ENCODE results near the gene SWAP70. TPM values are rescaled to one million over a fixed set of nuclear protein-coding genes. Genes with fewer than 3 reads are reported as not detected.

Gene SWAP70
- total RNA-seq, 4 donors from 2014 or later: 11.5 to 65.6 (median 41.5) TPM

DNA sequence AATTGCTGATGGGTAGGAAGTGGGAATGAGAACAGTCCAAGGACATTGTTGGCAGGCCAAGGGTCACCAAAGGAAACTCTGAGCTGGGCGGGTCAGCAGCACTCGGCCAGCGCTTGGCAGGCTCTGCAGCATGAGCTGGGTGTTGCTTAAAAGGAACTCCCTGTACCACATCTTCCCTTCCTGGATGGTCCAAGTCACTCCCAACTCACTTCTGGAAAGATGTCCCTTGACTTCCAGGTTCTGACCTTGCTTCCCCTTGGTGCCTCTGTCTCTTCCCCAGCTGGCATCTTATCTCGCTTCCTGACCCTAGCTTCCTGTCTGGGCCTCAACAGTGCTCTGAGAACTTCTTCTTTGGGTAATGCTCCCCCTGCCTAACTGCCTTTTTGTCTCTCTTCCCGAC, 24.8 kb upstream of the SWAP70 start:
- TF ChIP-seq POLR2A (IDR thresholded peaks at IDR 0.05): no peak
- TF ChIP-seq, protein P1, sequence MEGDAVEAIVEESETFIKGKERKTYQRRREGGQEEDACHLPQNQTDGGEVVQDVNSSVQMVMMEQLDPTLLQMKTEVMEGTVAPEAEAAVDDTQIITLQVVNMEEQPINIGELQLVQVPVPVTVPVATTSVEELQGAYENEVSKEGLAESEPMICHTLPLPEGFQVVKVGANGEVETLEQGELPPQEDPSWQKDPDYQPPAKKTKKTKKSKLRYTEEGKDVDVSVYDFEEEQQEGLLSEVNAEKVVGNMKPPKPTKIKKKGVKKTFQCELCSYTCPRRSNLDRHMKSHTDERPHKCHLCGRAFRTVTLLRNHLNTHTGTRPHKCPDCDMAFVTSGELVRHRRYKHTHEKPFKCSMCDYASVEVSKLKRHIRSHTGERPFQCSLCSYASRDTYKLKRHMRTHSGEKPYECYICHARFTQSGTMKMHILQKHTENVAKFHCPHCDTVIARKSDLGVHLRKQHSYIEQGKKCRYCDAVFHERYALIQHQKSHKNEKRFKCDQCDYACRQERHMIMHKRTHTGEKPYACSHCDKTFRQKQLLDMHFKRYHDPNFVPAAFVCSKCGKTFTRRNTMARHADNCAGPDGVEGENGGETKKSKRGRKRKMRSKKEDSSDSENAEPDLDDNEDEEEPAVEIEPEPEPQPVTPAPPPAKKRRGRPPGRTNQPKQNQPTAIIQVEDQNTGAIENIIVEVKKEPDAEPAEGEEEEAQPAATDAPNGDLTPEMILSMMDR (IDR thresholded peaks at IDR 0.05): no peak
- Histone ChIP-seq H3K9me3 (no peaks in the 10 kb centered on the region), H3K27me3 (no peaks in the 10 kb centered on the region), H3K36me3 (no peaks in the 10 kb centered on the region), H3K4me3 (no peak overlapping the region), H3K4me1 (no peaks in the 10 kb centered on the region), H3K27ac (peak overlapping the region in 1 of 2 donors; percentile 26)
- peak in 1 of 2 donors; percentile 68 for DNase-seq
- intact Hi-C loops (cut with DNase I; ENCODE audit: low total_unique reads): no loop called here

DNA sequence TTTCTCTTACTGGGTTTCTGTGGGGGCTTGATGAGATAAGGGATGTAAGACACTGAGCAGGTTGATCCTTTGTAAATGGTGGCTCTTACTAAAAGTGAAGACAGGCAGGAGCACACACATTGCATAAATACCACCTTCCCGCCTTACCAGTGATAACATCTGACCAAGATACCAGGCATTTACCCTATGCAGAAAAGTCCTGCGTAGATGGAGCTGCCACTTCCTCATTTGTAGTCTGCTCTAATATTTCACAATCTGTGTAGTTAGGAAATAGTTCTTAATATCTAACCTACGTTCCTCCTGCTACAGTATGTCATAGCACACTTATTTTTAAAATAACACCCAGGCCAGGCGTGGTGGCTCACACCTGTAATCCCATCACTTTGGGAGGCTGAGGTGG, 23.9 kb upstream of the SWAP70 start:
- H3K9me3 ChIP-seq: no peaks in the 10 kb centered on the region
- no peak for TF ChIP-seq POLR2A (IDR thresholded peaks at IDR 0.05)
- TF ChIP-seq, protein P1 (IDR thresholded peaks at IDR 0.05): no peak
- no peak overlapping the region for H3K4me3 ChIP-seq
- H3K4me1 ChIP-seq: no peaks in the 10 kb centered on the region
- H3K27me3 ChIP-seq: no peaks in the 10 kb centered on the region
- no peak for DNase-seq
- H3K27ac ChIP-seq: peak overlapping the region in 1 of 2 donors; percentile 26
- intact Hi-C loops (cut with DNase I; ENCODE audit: low total_unique reads): no loop called here
- no peaks in the 10 kb centered on the region for H3K36me3 ChIP-seq

DNA sequence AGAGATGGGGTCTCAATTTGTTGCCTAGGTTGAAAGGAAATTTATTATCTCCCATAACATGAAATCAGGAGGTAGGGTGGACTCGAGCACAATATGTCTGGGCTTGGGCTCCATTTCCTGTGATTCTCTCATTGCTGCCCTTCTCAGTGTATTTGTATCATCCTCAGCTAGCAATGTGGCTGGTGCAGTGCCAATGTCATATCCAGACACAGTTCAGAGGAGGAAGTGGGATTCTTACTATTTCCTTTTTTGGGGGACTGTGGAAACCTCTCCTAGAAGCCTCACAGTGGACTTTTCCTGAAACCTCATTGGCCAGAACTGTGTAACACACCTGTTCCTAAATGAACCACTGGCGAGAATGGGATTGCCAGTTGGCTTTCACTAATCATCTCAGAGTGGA, 21.0 kb upstream of the SWAP70 start:
- Histone ChIP-seq H3K4me1 (no peaks in the 10 kb centered on the region), H3K27ac (no peak overlapping the region), H3K27me3 (no peaks in the 10 kb centered on the region), H3K36me3 (no peaks in the 10 kb centered on the region), H3K9me3 (no peaks in the 10 kb centered on the region), H3K4me3 (no peak overlapping the region)
- intact Hi-C loops (cut with DNase I; ENCODE audit: low total_unique reads): no loop called here
- TF ChIP-seq, protein P1 (IDR thresholded peaks at IDR 0.05): no peak
- no peak for DNase-seq

DNA sequence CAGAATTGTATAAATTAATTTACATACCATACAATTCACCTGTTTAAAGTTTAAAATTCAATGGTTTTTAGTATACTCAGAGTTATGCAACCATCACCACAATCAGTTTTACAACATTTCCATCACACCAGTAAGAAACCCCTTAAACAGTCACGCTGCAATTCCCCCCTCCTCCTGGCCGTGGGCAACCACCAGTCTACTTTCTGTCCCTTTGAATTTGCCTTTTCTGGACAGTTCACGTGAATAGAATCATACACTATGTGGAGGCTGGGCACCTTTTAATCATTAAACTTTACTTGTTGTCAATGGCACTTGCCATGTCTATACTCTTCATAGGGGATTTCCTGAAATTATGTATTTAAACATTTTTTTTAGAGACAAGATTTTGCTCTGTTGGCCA, 20.1 kb upstream of the SWAP70 start:
- TF ChIP-seq, protein P1 (IDR thresholded peaks at IDR 0.05): no peak
- TF ChIP-seq POLR2A (IDR thresholded peaks at IDR 0.05): no peak
- H3K27me3 ChIP-seq: no peaks in the 10 kb centered on the region
- no peak for DNase-seq
- no peaks in the 10 kb centered on the region for H3K9me3 ChIP-seq
- no peaks in the 10 kb centered on the region for H3K4me1 ChIP-seq
- intact Hi-C loops (cut with DNase I; ENCODE audit: low total_unique reads): no loop called here
- H3K36me3 ChIP-seq: no peaks in the 10 kb centered on the region
- H3K4me3 ChIP-seq: no peak overlapping the region
- H3K27ac ChIP-seq: no peak overlapping the region

DNA sequence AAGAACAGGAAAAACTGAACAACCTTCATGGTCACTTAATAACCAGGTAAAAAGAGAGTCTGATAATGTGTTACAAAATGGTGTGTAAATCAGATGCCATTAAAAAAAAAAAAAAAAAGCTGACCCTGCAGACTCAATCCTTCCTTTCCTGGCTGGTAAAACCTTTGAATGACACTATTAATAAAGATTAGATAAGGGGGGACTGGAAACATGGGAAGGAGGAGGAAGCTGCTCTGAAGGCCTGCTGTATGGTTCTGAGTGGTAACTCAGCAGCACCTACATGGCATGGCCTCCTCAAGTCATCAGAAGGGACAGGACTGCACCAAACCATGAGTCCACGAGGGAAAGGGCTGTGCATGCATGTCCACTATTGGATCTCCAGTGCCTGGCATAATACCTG, 18.0 kb upstream of the SWAP70 start:
- no peaks in the 10 kb centered on the region for H3K9me3 ChIP-seq
- H3K27ac ChIP-seq: no peak overlapping the region
- intact Hi-C loops (cut with DNase I; ENCODE audit: low total_unique reads): no loop called here
- H3K4me1 ChIP-seq: no peaks in the 10 kb centered on the region
- TF ChIP-seq, protein P1 (IDR thresholded peaks at IDR 0.05): no peak
- no peak for DNase-seq
- no peaks in the 10 kb centered on the region for H3K36me3 ChIP-seq
- no peaks in the 10 kb centered on the region for H3K27me3 ChIP-seq
- H3K4me3 ChIP-seq: no peak overlapping the region
